Bronchial smooth muscle cell (primary cell): ENCODE measurements around the gene HBP1. TPM values are rescaled to one million over a fixed set of nuclear protein-coding genes. Genes with fewer than 3 reads are reported as not detected.

ENCODE experiments used
- total RNA-seq: library from RNA; depleted of rRNA; stranded (reverse); fragments of >200 nt; gene quantifications from 2 replicates; pipeline ENCODE4 v1.2.1, GENCODE V29; 2014

HBP1 gene
- 134 and 149 TPM in 2 replicates for total RNA-seq

DNA sequence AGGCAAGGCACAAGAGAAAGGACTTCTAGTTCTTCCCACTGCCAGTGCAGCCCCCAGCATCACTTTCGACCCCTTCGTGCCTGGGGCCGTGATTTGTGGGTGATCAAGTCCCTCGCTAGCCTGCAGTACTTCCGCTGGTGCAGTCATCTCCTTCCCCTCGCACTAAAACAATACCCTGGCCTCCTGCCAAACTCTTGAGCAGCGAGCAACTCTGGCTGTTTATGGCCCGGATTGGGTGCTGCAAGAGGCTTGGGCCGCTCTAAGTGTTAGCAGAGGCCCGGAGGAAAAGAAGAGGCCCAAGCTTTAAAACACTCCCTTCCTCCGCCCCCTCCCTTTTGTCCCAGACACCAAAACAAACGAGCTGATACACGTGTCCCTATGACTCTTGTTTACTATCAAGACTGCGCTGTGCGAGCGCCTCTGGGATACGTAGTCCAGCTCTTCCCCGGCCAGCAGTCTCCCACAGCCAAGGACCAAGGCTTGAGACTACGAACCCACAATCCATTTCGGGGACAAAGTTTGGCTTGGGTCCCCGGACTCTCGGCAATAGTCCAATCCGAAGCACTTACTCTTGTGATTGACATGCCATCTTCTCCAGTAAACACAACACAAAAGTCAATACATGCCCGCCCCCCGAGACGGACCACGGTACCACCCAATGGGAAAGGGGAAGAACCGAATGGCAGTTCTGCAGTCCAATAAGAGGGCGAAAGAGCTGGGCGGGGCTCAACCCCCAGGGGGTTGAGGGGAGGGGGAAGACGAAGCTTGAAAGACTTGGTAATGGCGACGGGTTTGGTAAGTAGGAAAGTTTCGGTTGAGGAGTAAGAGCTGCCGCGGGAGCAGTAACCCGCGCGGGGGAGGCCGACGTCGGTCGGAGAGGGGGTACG is at the start of gene HBP1:
Gene HBP1 (plus strand): TSS at position 771 of the 887 bp plus-strand sequence. CDS start 10,891 bp downstream, outside the sequence.

Other genes starting within 250 kb of the HBP1 start
- gene PRKAR2B, start 124.3 kb upstream of the HBP1 start, total RNA-seq: 2.4 and 3.4 TPM in 2 replicates